SU-DHL-6 (cell line): ENCODE measurements around the gene ADAMTS12.

ENCODE experiments used
- H2AFZ ChIP-seq: fragments of 200-600 bp; sonication (generic); 2 replicates; pipeline ENCODE4 v1.6.1; 2014; ENCODE audit warnings: low read depth, mild to moderate bottlenecking, moderate library complexity, mixed read lengths, antibody characterized with exemption, low read length; ENCODE audit not compliant: severe bottlenecking
- H3F3A ChIP-seq: fragments of 200-600 bp; shearing (Covaris generic); 2 replicates; pipeline ENCODE4 v1.6.0; 2016; ENCODE audit warnings: antibody characterized with exemption, mild to moderate bottlenecking; ENCODE audit not compliant: insufficient read depth
- H3K27ac ChIP-seq: fragments of 200-600 bp; sonication (generic); 2 replicates; pipeline ENCODE4 v1.5.1; 2016; ENCODE audit warnings: low read depth, mild to moderate bottlenecking, low read length, moderate library complexity, mixed read lengths
- H3K27me3 ChIP-seq: fragments of 200-600 bp; sonication (generic), shearing (Covaris generic); 2 replicates; pipeline ENCODE4 v1.6.0; 2014; ENCODE audit warnings: mild to moderate bottlenecking, low read length
- H3K36me3 ChIP-seq: fragments of 200-600 bp; sonication (generic); 2 replicates; pipeline ENCODE4 v1.6.1; 2014; ENCODE audit warnings: mild to moderate bottlenecking, low read length, mixed read lengths
- H3K4me2 ChIP-seq: fragments of 300-600, 200-600 bp; shearing (Covaris generic), sonication (generic); 2 replicates; pipeline ENCODE4 v1.6.0; 2014; ENCODE audit warnings: low read length, low read depth, mild to moderate bottlenecking; ENCODE audit not compliant: poor library complexity, severe bottlenecking
- H3K4me3 ChIP-seq: fragments of 200-600 bp; sonication (generic); 2 replicates; pipeline ENCODE4 v1.5.1; 2014; ENCODE audit warnings: antibody characterized with exemption, low read length, mild to moderate bottlenecking, mixed read lengths; ENCODE audit not compliant: insufficient read depth, poor library complexity, severe bottlenecking
- H3K79me2 ChIP-seq: fragments of 200-600 bp; sonication (generic); 2 replicates; pipeline ENCODE4 v1.6.1; 2014; ENCODE audit warnings: mild to moderate bottlenecking, low read length, moderate library complexity; ENCODE audit not compliant: insufficient read depth
- H3K9ac ChIP-seq: fragments of 200-600 bp; sonication (generic); 2 replicates; pipeline ENCODE4 v1.7.0; 2014; ENCODE audit warnings: mild to moderate bottlenecking, low read length
- H3K9me2 ChIP-seq: fragments of 200-600 bp; sonication (generic); replicated peaks from 2 replicates; pipeline ENCODE4 v1.6.1; 2014; ENCODE audit warnings: low read length; ENCODE audit not compliant: insufficient read depth
- H3K9me3 ChIP-seq: fragments of 200-600 bp; sonication (generic); 2 replicates; pipeline ENCODE4 v1.6.1; 2014; ENCODE audit warnings: low read length, mixed read lengths; ENCODE audit not compliant: insufficient read depth
- H4K20me1 ChIP-seq: fragments of 200-600 bp; sonication (generic); 2 replicates; pipeline ENCODE4 v1.6.1; 2014; ENCODE audit warnings: low read depth, mild to moderate bottlenecking, antibody characterized with exemption, low read length, moderate library complexity, mixed read lengths
- EZH2phosphoT487 ChIP-seq: fragments of 200-600 bp; sonication (generic), shearing (Covaris generic); conservative IDR thresholded peaks from 2 replicates; pipeline ENCODE4 v1.6.1; 2018; ENCODE audit warnings: mild to moderate bottlenecking, antibody characterized with exemption, low read length, moderate library complexity, mixed read lengths
- TF ChIP-seq, protein P1 (sequence below): fragments of 200-600 bp; sonication (generic); IDR thresholded peaks from one replicate; pipeline ENCODE4 v1.5.1; 2017; ENCODE audit warnings: antibody characterized with exemption, mild to moderate bottlenecking, low read length, moderate library complexity; ENCODE audit not compliant: insufficient read depth, poor library complexity, severe bottlenecking

Gene ADAMTS12

DNA sequence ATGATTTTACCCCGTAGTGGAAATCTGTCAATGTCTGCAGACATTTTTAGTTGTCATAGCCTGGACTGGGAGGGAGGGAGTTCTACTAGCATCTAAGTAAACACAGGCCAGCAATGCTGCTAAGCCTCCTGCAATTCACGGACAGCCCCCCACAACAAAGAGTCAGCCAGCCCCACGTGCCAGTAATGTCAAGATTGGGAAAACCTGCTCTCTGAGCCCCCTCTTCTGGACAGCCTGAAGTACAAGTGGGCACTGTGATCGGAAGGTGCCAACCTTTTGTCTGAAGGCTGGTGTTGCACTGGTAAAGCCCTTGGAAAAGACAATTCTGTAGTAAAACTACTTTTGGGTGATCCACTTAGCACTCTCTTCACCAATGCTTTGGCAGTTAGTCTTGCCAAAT is 296.5 kb downstream of the ADAMTS12 start:
- H3K36me3 ChIP-seq: no peaks in the 10 kb centered on the region
- no peak overlapping the region for H3K4me3 ChIP-seq
- H3K9ac ChIP-seq: no peak overlapping the region
- no peak overlapping the region for H3K4me2 ChIP-seq
- H3K79me2 ChIP-seq: no peaks in the 10 kb centered on the region
- H3K27me3 ChIP-seq: no peaks in the 10 kb centered on the region
- H3K9me3 ChIP-seq: no peaks in the 10 kb centered on the region
- no peaks in the 10 kb centered on the region for H3F3A ChIP-seq
- H4K20me1 ChIP-seq: no peaks in the 10 kb centered on the region
- no peaks in the 10 kb centered on the region for H3K9me2 ChIP-seq
- TF ChIP-seq, protein P1, sequence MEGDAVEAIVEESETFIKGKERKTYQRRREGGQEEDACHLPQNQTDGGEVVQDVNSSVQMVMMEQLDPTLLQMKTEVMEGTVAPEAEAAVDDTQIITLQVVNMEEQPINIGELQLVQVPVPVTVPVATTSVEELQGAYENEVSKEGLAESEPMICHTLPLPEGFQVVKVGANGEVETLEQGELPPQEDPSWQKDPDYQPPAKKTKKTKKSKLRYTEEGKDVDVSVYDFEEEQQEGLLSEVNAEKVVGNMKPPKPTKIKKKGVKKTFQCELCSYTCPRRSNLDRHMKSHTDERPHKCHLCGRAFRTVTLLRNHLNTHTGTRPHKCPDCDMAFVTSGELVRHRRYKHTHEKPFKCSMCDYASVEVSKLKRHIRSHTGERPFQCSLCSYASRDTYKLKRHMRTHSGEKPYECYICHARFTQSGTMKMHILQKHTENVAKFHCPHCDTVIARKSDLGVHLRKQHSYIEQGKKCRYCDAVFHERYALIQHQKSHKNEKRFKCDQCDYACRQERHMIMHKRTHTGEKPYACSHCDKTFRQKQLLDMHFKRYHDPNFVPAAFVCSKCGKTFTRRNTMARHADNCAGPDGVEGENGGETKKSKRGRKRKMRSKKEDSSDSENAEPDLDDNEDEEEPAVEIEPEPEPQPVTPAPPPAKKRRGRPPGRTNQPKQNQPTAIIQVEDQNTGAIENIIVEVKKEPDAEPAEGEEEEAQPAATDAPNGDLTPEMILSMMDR: no peak
- no peak for TF ChIP-seq EZH2phosphoT487
- no peak overlapping the region for H2AFZ ChIP-seq
- no peak overlapping the region for H3K27ac ChIP-seq

DNA sequence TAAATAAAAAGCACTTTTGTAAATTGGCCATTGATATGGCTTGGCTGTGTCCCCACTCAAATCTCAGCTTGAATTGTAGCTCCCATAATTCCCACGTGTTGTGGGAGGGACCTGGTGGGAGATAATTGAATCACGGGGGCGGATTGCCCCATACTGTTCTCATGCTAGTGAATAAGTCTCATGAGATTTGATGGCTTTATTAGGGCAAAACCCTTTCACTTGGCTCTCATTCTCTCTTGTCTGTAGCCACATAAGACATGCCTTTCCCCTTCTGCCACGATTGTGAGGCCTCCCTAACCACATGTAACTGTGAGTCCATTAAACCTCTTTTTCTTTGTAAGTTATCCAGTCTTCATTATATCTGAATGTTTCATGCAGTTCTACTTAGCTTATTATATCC is 297.8 kb downstream of the ADAMTS12 start:
- Histone ChIP-seq H3K4me2 (no peak overlapping the region), H3K9me2 (no peaks in the 10 kb centered on the region), H3K27me3 (no peaks in the 10 kb centered on the region), H2AFZ (no peak overlapping the region), H3F3A (no peaks in the 10 kb centered on the region), H3K9me3 (no peaks in the 10 kb centered on the region), H3K4me3 (no peak overlapping the region), H3K9ac (no peak overlapping the region), H4K20me1 (no peaks in the 10 kb centered on the region), H3K27ac (no peak overlapping the region), H3K79me2 (no peaks in the 10 kb centered on the region), H3K36me3 (no peaks in the 10 kb centered on the region)
- TF ChIP-seq, protein P1: no peak
- TF ChIP-seq EZH2phosphoT487: no peak

DNA sequence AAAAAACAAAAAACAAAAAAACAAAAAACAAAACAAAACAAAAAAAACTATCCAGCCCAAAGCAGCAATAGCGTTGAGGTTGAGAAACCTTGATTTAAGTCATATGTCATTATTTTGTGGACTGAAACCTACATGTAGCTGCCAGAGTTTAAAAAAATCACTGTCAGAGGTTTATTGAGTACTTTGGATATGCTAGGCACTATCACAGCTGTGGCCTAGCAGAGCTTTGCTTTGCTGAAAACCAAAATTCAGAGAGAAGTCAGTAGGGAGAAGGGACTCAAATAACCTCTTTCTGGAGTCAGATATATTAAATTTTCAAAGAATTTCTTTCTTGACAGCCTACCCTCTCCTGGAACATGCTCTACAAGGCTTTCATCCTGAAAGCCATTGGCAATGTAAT is 299.5 kb downstream of the ADAMTS12 start:
- Histone ChIP-seq H3K27me3 (no peaks in the 10 kb centered on the region), H3K4me2 (no peak overlapping the region), H3K4me3 (no peak overlapping the region), H3K9me2 (no peaks in the 10 kb centered on the region), H4K20me1 (no peaks in the 10 kb centered on the region), H3K36me3 (no peaks in the 10 kb centered on the region), H3K27ac (no peak overlapping the region), H3K79me2 (no peaks in the 10 kb centered on the region), H3K9ac (no peak overlapping the region), H3K9me3 (no peaks in the 10 kb centered on the region), H2AFZ (no peak overlapping the region), H3F3A (no peaks in the 10 kb centered on the region)
- no peak for TF ChIP-seq EZH2phosphoT487
- TF ChIP-seq, protein P1: no peak
